GM21367 (cell line): ENCODE results near the gene TMEM94.
"Not testable (repeated sequence)": the region's sequence is repeated elsewhere in the genome, so short reads cannot be mapped to it uniquely, and the experiment has no call there.

Experiments
- ATAC-seq: cut with Tn5 transposase; IDR thresholded peaks from one replicate; pipeline ENCODE4 v1.9.1; 2021; ENCODE audit not compliant: unreplicated experiment

Gene TMEM94

DNA sequence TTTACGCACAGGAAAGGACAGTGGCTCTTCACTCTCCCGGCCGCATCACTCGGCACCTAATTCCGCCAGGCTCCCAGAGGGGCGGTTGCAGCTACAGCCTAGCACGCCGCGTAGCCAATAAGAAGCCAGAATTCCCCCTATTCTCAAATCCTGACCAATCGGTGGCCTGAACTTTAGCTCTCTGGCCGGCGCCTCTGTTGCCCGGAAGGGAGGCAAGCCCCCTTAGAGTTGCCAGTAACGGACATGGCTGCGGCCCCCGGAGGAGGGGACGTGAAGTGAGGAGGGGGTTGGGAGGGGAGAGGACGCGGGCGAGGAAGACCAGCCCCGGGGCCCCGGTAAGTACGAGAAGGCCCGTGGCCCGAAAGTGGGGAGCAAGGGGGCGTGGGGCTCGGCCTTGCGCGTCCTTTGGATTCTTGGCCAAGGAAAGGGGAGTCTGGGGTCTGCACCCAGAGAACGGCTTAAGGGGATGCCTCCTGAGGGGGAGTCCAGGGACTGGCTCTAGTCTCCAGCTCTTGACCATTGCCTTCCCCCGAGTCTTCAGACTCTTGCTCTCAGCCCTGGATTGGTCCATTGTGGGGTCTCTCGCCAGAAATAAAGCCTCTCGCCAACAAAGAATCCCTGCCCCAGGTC, at the start of gene TMEM94:
Gene TMEM94, plus strand, starts transcription at position 219 of the 630 bp plus-strand sequence. CDS start 15,271 bp downstream, outside the sequence.
- ATAC-seq = peak; percentile 92

GRCh38 chr17:75407655-75408352, 48.6 kb upstream of the TMEM94 start:
- ATAC-seq = no peak

GRCh38 chr17:75410141-75410540, 46.3 kb upstream of the TMEM94 start:
- ATAC-seq = no peak

- no peak for ATAC-seq
Observed at GRCh38 chr17:75411328-75412067, 44.9 kb upstream of the TMEM94 start.

DNA sequence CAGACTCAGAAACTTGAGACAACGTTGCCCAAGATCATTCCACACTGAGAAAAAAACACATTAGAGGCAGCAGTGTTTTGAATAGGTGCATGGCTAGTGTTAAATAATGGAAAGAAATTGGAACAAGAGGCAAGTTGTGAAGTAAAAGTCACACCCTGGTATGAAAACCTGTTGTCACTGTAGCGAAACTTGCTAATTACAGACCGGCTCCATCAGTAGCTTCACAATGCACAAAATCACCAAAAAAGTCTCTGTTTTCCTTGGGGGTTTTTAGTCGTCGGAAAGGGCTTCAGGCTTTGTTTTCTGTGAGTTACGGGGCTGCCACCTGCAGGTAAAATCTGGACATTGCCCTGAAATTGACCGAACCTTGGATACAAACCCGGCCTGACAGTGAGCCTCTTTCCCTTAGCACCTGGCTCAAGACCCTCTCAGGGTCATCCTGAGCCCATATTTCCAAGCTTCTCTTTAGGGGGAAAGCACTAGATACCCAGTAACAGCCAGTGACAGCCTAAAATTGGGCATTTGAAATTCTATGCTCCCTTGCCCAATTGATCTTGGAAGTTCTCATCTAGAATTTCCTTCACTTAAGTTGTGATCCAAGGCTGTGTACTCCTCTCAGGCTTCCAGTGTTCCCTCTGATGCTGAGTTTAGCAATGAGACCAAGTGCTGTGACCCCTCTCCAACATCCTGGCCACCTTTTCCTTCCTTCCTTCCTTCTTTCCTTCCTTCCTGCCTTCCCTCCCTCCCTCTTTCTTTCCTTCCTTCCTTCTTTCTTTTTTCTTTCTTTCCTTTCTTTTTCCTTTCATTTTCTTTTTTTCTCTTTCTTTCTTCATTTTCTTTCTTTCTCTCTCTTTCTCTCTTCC, 43.7 kb upstream of the TMEM94 start:
- peak; percentile 61 for ATAC-seq

GRCh38 chr17:75414488-75414887, 41.9 kb upstream of the TMEM94 start:
- no peak for ATAC-seq

- ATAC-seq = no peak
Observed at GRCh38 chr17:75416006-75416405, 40.4 kb upstream of the TMEM94 start.

DNA sequence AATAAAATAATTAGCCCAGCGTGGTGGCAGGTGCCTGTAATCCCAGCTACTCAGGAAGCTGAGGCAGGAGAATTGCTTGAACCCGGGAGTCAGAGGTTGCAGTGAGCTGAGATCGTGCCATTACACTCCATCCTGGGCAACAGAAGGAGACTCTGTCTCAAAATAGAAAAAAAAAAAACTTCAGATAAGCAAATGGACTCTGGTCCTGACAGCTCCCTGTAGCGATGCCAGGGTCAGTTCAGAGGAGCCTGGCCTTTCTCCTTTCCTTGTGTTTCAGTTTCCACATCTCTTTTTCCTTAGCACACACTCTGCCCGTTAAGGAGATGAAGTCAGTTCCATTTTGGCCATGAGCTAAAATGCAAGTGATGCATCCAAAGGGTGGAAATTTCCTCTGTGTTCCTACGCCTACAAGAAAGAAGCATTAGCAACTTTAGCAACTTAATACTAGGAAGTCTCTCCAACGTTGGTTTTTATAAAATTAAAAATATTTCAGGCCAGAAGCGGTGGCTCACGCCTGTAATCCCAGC, 39.3 kb upstream of the TMEM94 start:
- no peak for ATAC-seq

- no peak for ATAC-seq
Observed at GRCh38 chr17:75418531-75418930, 37.9 kb upstream of the TMEM94 start.

DNA sequence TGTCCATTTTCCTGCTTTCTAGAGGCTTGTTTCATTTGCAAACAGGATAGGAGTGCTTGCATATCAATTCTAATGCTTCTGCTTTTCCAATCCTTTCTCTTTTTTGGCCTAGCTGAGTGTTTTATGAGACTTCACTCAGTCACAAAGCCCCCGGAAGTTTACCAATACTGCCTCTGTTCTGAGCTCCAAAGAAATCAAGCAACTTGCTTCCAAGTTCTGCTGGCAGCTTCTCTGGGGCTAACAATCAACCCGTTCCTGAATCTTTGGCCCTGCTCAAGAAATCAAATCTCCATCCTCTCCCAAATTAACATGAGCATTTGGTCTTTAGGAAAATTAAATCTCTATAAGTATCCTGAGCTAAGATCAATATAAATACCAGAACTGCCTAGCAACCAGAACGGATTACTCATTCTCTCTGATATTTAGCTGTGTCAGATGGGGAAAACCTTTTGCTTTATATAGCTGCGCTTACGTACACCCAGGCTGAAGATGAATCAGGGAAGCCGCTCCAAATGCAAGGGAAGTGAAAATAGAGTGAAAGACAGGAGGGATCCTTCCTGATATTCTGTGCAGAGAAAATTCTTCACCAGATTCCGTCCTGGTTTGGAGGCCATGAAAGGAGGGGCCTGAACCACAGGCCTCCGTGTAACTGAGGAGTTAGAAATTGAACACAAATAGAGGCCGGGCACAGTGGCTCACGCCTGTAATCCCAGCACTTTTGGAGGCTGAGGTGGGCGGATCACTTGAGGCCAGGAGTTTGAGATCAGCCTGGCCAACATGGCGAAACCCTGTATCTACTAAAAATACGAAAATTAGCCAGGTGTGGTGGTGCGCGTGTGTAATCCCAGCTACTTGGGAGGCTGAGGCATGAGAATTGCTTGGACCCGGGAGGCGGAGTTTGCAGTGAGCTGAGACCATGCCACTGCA, 27.6 kb upstream of the TMEM94 start:
- no peak for ATAC-seq

- no peak for ATAC-seq
Observed at GRCh38 chr17:75430159-75430974, 26.1 kb upstream of the TMEM94 start.

- no peak for ATAC-seq
Observed at GRCh38 chr17:75433218-75433783, 23.1 kb upstream of the TMEM94 start.

DNA sequence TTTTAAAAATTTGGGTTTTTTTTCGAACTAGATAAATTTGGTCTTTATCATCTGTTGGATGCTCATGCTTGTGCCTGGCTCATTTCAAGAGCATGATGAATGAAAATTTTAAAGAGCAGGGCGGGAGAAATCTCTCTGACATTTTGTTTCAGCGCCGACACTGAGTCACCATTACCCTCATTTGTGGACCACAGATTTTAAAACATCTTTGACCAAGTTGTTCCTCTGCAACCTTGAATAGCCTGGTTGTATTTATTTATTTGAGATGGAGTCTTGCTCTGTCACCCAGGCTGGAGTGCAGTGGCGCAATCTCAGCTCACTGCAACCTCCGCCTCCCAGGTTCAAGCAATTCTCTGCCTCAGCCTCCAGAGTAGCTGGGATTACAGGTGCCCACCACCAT, 22.0 kb upstream of the TMEM94 start:
- ATAC-seq = not testable (repeated sequence)

GRCh38 chr17:75437404-75437803, 19.0 kb upstream of the TMEM94 start:
- not testable (repeated sequence) for ATAC-seq

DNA sequence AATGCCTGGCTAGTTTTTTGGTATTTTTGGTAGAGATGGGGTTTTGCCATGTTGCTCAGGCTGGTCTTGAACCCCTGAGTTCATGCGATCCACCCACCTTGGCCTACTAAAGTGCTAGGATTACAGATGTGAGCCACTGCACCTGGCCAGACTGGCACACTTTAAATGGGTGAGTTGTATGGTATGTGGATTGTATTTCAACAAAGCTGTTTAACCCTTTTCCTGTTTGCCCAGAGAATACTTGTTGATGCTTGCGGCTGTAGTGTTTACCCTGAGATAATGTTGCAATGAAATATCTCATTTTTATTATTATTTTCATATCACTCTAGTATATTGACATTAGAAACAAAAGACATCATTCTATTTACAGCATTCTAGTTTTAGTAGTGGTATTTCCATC, 17.1 kb upstream of the TMEM94 start:
- ATAC-seq = no peak

GRCh38 chr17:75440738-75441448, 15.5 kb upstream of the TMEM94 start:
- no peak for ATAC-seq

- ATAC-seq = no peak
Observed at GRCh38 chr17:75442168-75443103, 14.0 kb upstream of the TMEM94 start.
